ENCODE measurements around the gene PDK4.

Gene PDK4

GRCh38 chr7:95593343-95593742 lies 3.0 kb downstream of the PDK4 start:
- no peak overlapping the region for H3K4me3 ChIP-seq (ENCODE audit: low read depth in 1 of 2, low read length in 1 of 2)
- peaks cover 0 to 18% of the 10 kb centered on the region in 2 experiments for H3K4me1 ChIP-seq (ENCODE audit: control insufficient read depth in 1 of 2, insufficient read depth in 1 of 2, low read depth in 1 of 2, low read length in 1 of 2)
- H3K27ac ChIP-seq: no peak overlapping the region
- H3K9me3 ChIP-seq: no peaks in the 10 kb centered on the region
- no peaks in the 10 kb centered on the region for H3K36me3 ChIP-seq
- H3K27me3 ChIP-seq: peaks cover 39% of the 10 kb centered on the region
- TF ChIP-seq CTCF (IDR thresholded peaks at IDR 0.05): no peak

- Histone ChIP-seq H3K9me3 (no peaks in the 10 kb centered on the region), H3K27ac (no peak overlapping the region)
Observed at GRCh38 chr7:95592570-95592969, 3.7 kb downstream of the PDK4 start.

GRCh38 chr7:95590387-95591248 lies 5.7 kb downstream of the PDK4 start:
- H3K27me3 ChIP-seq: peaks cover 13% of the 10 kb centered on the region
- H3K36me3 ChIP-seq: no peaks in the 10 kb centered on the region
- no peak for TF ChIP-seq CTCF (IDR thresholded peaks at IDR 0.05)
- no peak overlapping the region for H3K4me3 ChIP-seq (ENCODE audit: low read depth in 1 of 2, low read length in 1 of 2)
- peaks cover 0 to 14% of the 10 kb centered on the region in 2 experiments for H3K4me1 ChIP-seq (ENCODE audit: control insufficient read depth in 1 of 2, insufficient read depth in 1 of 2, low read depth in 1 of 2, low read length in 1 of 2)
- H3K9me3 ChIP-seq: no peaks in the 10 kb centered on the region
- H3K27ac ChIP-seq: no peak overlapping the region

More at GRCh38 chr7:95592570-95592969, 3.7 kb downstream of the PDK4 start:
- Histone ChIP-seq H3K4me1 (ENCODE audit: control insufficient read depth in 1 of 2, insufficient read depth in 1 of 2, low read depth in 1 of 2, low read length in 1 of 2) (peaks cover 0 to 23% of the 10 kb centered on the region in 2 experiments), H3K27me3 (peaks cover 32% of the 10 kb centered on the region), H3K36me3 (no peaks in the 10 kb centered on the region), H3K4me3 (ENCODE audit: low read depth in 1 of 2, low read length in 1 of 2) (no peak overlapping the region)
- no peak for TF ChIP-seq CTCF (IDR thresholded peaks at IDR 0.05)

- no peak for TF ChIP-seq CTCF (IDR thresholded peaks at IDR 0.05)
- Histone ChIP-seq H3K4me1 (ENCODE audit: control insufficient read depth in 1 of 2, insufficient read depth in 1 of 2, low read depth in 1 of 2, low read length in 1 of 2) (peaks cover 0 to 12% of the 10 kb centered on the region in 2 experiments), H3K27ac (no peak overlapping the region), H3K27me3 (peaks cover 4% of the 10 kb centered on the region), H3K4me3 (ENCODE audit: low read depth in 1 of 2, low read length in 1 of 2) (no peak overlapping the region), H3K36me3 (no peaks in the 10 kb centered on the region), H3K9me3 (no peaks in the 10 kb centered on the region)
Observed at GRCh38 chr7:95589766-95590165, 6.5 kb downstream of the PDK4 start.

GRCh38 chr7:95589031-95589430 lies 7.3 kb downstream of the PDK4 start:
- no peak for TF ChIP-seq CTCF (IDR thresholded peaks at IDR 0.05)

More at GRCh38 chr7:95589031-95589430, 7.3 kb downstream of the PDK4 start:
- no peaks in the 10 kb centered on the region for H3K9me3 ChIP-seq
- no peak overlapping the region for H3K4me3 ChIP-seq (ENCODE audit: low read depth in 1 of 2, low read length in 1 of 2)
- no peak overlapping the region for H3K27ac ChIP-seq
- H3K27me3 ChIP-seq: no peaks in the 10 kb centered on the region
- H3K4me1 ChIP-seq (ENCODE audit: control insufficient read depth in 1 of 2, insufficient read depth in 1 of 2, low read depth in 1 of 2, low read length in 1 of 2): peaks cover 0 to 12% of the 10 kb centered on the region in 2 experiments
- H3K36me3 ChIP-seq: no peaks in the 10 kb centered on the region

All from neutrophil (primary cell).